GM19452 (cell line): ENCODE data around the gene ANK3.

Experiments
- ATAC-seq: cut with Tn5 transposase; IDR thresholded peaks from one replicate; pipeline ENCODE4 v1.9.1; 2021; ENCODE audit not compliant: unreplicated experiment

ANK3 gene

GRCh38 chr10:60107308-60107976, 282.2 kb downstream of the ANK3 start:
- no peak for ATAC-seq

- ATAC-seq: no peak
These were observed 284.4 kb downstream of the ANK3 start for GRCh38 chr10:60105295-60105695.

- ATAC-seq: no peak
These were observed 287.9 kb downstream of the ANK3 start for GRCh38 chr10:60101821-60102220.

GRCh38 chr10:60099998-60100747, 289.5 kb downstream of the ANK3 start:
- ATAC-seq: no peak

GRCh38 chr10:60098677-60099601, 290.7 kb downstream of the ANK3 start:
- ATAC-seq: no peak

- ATAC-seq: peak; percentile 80
These were observed 292.7 kb downstream of the ANK3 start for GRCh38 chr10:60096761-60097513.

GRCh38 chr10:60093317-60093716, 296.4 kb downstream of the ANK3 start:
- ATAC-seq: peak; percentile 49

GRCh38 chr10:60086862-60087261, 302.8 kb downstream of the ANK3 start:
- peak; percentile 80 for ATAC-seq

- peak; percentile 25 for ATAC-seq
These were observed 303.3 kb downstream of the ANK3 start for GRCh38 chr10:60086421-60086820.

GRCh38 chr10:60082744-60083344, 306.8 kb downstream of the ANK3 start:
- no peak for ATAC-seq

- no peak for ATAC-seq
These were observed 307.3 kb downstream of the ANK3 start for GRCh38 chr10:60082341-60082740.

GRCh38 chr10:60073781-60074656, 315.7 kb downstream of the ANK3 start:
- ATAC-seq: peak; percentile 92

- no peak for ATAC-seq
These were observed 316.3 kb downstream of the ANK3 start for GRCh38 chr10:60073397-60073780.

GRCh38 chr10:60069311-60069710, 320.4 kb downstream of the ANK3 start:
- ATAC-seq: no peak

GRCh38 chr10:60050366-60050765, 339.3 kb downstream of the ANK3 start:
- ATAC-seq: no peak

- no peak for ATAC-seq
These were observed 341.6 kb downstream of the ANK3 start for GRCh38 chr10:60048091-60048501.

GRCh38 chr10:60045571-60045970, 344.1 kb downstream of the ANK3 start:
- ATAC-seq: no peak

- ATAC-seq: no peak
These were observed 344.7 kb downstream of the ANK3 start for GRCh38 chr10:60044971-60045370.

- no peak for ATAC-seq
These were observed 345.4 kb downstream of the ANK3 start for GRCh38 chr10:60044242-60044641.
